Suppressor macrophage treated with lipopolysaccharide for 1 hour (primary cell): ENCODE results near the gene CHMP3.

ENCODE experiments used
- DNase-seq, 3 donors: peaks; one replicate each; pipeline ENCODE4 v3.0.0-alpha.2; 2020 to 2022

CHMP3 gene

DNA sequence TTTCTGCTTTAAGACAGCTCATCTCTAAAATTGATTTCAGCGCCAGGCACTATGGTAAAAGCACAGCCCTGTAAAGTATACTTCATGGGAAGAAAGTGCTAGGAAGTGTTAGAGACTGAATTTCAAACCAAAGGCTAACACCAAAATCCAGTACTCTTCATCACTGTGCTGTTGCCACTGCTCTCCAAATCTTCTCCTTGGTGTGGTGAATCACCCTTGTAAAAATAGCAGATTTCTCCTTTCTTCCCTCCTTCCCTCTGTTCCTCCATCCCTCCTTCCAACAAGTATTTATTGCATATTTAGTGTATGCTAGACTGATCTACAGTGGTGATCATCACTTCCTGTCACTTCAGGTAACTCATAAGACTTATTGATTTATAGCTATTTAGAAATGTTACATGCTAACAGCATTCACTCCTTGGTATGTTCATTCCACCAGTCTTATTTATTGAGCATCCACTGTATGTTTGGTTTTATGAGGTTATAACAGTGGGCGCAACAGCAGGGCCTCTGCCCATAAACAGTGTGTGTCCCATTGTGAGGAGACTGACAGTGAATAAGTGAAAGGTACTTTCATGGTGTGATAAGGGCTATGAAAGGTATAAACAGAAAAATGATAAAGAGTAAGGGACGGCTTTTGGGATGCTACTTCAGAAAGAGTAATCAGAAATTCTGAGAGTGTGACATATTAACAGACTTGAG, 102.0 kb downstream of the CHMP3 start:
- no peak for DNase-seq

DNA sequence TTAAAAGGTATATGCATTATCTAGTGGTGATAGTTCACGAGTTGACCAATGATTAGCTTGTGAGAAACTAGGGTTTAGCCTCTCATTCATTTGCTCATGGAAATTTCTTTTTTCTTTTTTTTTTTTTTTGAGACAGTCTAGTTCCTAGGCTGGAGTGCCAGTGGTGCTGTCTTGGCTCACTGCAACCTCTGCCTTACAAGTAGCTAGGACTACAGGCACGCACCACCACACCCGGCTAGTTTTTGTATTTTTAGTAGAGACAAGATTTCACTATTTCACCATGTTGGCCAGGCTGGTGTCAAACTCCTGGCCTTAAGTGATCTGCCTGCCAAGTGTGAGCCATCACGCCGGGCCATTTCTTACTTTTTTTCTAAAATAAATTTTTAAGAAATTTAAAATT, 108.1 kb downstream of the CHMP3 start:
- DNase-seq = no peak

DNA sequence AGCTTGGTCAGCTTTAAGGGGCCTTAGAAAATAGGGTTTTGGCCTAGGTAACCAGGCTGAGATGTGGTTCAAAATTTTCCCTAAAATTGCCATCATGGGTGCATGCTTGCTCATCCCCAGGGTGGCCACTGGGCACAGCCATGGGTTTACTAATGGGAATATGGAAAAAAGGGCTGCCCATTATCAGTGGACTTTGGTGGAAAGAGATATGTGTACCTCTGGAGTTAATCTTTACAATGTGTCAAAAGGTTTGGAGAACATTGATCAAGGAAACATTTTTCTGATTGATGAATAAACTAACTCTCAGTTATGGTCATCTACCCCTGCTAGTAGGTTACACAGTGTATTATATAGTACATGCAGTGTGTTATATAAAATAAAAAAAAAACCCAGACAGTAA, 109.0 kb downstream of the CHMP3 start:
- no peak for DNase-seq

DNA sequence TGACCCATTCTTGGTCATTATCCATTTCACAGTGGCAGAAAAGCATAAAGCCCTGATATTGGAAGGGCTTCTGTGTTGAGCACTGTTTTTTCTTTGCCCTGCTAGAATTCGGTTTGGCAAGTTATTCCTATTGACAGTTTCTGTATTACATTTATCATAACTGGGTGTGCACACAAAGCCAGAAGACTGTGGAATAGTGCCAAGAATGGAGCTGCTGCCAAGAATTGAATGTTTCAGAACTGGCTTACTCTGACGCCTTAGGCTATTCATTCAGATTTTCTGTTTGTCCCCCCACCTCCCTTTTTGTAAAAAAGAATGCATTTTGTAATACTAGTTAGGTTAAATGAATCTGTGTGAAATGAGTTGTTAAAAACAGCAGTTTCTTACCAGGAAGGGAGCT, 109.4 kb downstream of the CHMP3 start:
- DNase-seq = no peak
